ENCODE measurements around the gene PTTG1IP.

- TF ChIP-seq CTCF (IDR thresholded peaks at IDR 0.05) (no peak), POLR2A (IDR thresholded peaks at IDR 0.05) (no peak)
Observed at GRCh38 chr21:44918581-44919033, 45.1 kb upstream of the PTTG1IP start.

All from thyroid gland (tissue), 4 donors.